IgD-negative memory B cell (primary cell): Measurements from ENCODE around the gene BTG2. TPM values are rescaled to one million over a fixed set of nuclear protein-coding genes. Genes with fewer than 3 reads are reported as not detected.

Experiments used
- H3K27ac Mint-ChIP-seq, 3 donors: one replicate each; pipeline ENCODE4 v1.8.0; 2020 to 2022; ENCODE audit warnings: mild to moderate bottlenecking in 3 of 3, mixed read lengths in 3 of 3, moderate library complexity in 1 of 3
- H3K27me3 Mint-ChIP-seq: one replicate; pipeline ENCODE4 v1.8.0; 2021; ENCODE audit warnings: mixed read lengths
- H3K36me3 Mint-ChIP-seq: one replicate; pipeline ENCODE4 v1.8.0; 2020; ENCODE audit warnings: mild to moderate bottlenecking, mixed read lengths
- H3K4me1 Mint-ChIP-seq, 3 donors: one replicate each; pipeline ENCODE4 v1.8.0; 2020 to 2022; ENCODE audit warnings: mixed read lengths in 3 of 3, mild to moderate bottlenecking in 1 of 3
- H3K4me3 Mint-ChIP-seq, 4 donors: one replicate each; pipeline ENCODE4 v1.8.0; 2020 to 2022; ENCODE audit warnings: mild to moderate bottlenecking in 4 of 4, mixed read lengths in 4 of 4, moderate library complexity in 3 of 4
- H3K9me3 Mint-ChIP-seq, 3 donors: one replicate each; pipeline ENCODE4 v1.8.0; 2020 to 2021; ENCODE audit warnings: mixed read lengths in 3 of 3, mild to moderate bottlenecking in 1 of 3
- polyA plus RNA-seq: library from polyadenylated mRNA; unstranded; fragments of 300-500 nt; fragmentation: Illumina TruSeq; gene quantifications from one replicate; pipeline ENCODE4 v1.2.3, GENCODE V29; 2021

Gene BTG2
- polyA plus RNA-seq, 1 donor from 2014 or later, result 202 TPM

DNA sequence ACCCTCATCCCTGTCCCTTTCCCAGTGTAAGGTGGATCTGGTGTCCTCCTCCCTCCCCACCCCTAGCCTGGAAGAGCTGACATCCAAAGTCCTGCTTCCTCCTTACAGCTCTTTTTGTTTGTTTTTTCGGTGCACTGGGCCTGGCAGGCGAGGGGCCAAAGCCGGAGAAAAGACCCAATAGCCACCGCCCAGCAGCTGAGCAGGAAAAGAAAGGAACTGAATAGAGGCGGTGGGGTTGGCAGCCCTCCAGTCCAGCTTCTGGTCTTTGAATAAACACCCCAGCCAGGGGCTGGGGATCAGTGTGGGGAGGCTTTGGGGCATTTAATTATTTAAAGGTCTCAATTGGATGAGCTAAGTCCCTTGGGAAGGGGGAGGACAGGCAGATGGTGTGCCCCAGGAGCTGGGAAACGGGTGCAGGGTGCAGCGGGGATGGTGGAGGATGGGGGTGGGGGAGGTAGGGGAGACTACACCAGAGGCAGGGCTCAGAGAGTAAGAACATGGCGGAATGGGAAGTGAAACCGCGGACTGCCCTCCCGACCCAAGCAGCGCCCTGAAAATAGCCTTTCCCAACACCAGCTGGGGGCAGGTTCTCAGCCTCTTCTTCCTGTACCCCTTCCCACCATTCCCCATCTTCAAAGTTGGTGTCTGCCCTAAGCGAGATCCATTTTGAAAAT lies 20.2 kb downstream of the BTG2 start:
- H3K27me3 Mint-ChIP-seq, result no peaks in the 10 kb centered on the region
- peak overlapping the region; percentile 65 to 92 (median 68) for H3K4me3 Mint-ChIP-seq
- H3K36me3 Mint-ChIP-seq, result no peaks in the 10 kb centered on the region
- H3K27ac Mint-ChIP-seq, result peak overlapping the region; percentile 87 to 99 (median 98)
- peaks cover 50 to 67% (median 61%) of the 10 kb centered on the region in 3 donors for H3K4me1 Mint-ChIP-seq
- H3K9me3 Mint-ChIP-seq, result no peaks in the 10 kb centered on the region

DNA sequence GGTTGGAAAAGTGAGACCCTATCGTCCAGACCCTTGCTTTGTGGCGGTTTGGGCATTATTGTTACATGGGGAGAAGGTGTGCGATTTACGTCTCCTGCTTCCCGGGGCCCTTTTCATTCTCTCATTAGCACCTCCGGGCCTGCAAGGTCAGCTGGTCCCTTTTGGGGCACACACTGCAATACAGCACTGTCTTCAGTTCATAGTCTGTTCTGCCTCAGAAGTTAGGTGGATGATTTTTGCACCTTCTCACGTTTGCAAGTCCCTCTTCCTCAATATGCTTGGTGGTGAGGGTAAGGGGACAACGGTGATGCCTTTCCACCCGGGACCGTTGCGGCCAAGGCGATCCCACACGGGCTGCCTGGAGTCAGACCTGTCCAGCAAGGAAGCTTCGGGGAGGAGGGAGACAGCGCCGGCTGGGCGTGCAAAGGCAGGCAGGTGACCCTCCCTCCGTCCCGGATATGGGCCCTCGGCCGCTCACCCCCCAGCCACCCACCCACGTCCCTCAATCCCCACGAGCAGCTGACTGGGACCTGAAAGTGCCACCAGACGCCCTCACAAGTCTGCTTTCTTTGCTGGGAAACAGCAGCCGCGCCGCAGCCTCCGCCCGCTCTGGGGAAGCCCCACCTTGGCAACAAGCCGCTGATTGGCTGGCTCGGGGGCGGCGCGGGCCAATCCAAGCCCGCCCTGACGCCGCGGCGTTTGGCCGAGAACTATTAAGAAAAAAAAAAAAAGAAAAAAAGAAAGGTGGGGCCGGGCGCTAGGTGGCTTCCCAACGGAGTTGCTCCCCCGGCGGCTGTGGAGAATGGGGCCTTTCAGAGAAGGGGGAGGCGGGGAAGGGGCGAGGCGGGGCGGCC lies 21.7 kb downstream of the BTG2 start:
- H3K4me3 Mint-ChIP-seq, result peak overlapping the region; percentile 65 to 92 (median 76)
- no peaks in the 10 kb centered on the region for H3K9me3 Mint-ChIP-seq
- H3K27ac Mint-ChIP-seq, result peak overlapping the region; percentile 87 to 99 (median 98)
- H3K36me3 Mint-ChIP-seq, result no peaks in the 10 kb centered on the region
- H3K27me3 Mint-ChIP-seq, result no peaks in the 10 kb centered on the region
- peaks cover 46 to 53% (median 48%) of the 10 kb centered on the region in 3 donors for H3K4me1 Mint-ChIP-seq

DNA sequence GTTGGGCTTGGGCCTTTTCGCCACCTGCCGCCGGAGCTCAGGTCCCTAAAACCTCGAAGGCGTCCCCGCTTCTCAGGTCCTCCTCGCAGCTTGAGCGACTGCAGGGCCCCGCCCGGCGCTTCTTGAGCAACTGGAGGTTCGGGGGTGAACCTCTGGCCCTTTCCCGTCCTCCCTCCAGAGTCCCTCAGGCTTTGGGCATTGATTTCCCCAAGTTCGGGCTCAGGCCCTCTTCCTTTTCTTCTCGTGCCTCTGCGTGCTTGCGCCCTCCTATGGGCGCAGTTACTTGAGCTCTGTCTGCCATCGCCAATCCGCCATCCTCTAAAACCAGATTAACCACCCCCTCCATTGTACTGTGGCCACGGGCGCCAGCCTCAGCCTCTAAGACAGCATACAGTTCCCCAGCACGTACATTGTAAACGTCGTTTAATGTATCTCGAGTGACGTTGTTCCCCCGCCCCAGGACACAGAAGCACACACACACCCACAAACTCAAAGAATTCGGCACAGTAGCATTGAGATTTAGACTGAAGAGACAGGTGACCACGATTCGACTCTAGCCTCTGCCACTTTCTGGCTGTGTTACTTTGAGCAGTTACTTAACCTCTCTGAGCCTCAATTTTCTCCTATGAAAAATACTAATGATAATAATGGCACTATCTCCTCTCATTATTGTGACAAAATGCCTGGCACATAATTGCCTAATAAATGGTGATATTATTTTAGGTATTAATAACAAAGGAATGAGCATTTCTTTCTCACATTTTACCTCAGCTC lies 22.6 kb downstream of the BTG2 start:
- no peaks in the 10 kb centered on the region for H3K36me3 Mint-ChIP-seq

DNA sequence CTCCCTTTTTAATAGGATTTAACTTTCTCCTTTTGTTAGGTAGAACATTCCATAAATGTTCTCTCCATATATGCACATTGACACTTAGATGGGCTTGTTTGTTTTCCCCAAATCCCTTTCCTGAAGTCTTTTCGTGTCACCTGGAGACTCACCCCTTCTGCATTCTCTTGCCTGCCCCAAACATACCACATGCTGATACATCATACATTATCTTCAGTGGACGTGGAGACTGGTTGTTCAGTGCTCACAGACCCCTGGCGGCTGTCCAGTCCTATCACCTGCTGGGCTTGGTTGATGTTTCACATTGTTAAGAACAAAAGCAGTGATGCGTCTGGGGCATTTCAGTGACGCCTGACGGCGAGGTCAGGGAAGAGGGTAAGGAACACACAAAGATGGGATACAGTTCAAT lies 23.4 kb downstream of the BTG2 start:
- Mint-ChIP-seq H3K36me3 (no peaks in the 10 kb centered on the region), H3K4me1 (peaks cover 31 to 36% (median 31%) of the 10 kb centered on the region in 3 donors), H3K9me3 (no peaks in the 10 kb centered on the region), H3K4me3 (peak overlapping the region in 2 of 4 donors; percentile 12 to 14), H3K27ac (peak overlapping the region; percentile 74 to 98 (median 87)), H3K27me3 (no peaks in the 10 kb centered on the region)

More for the DNA sequence above, 22.6 kb downstream of the BTG2 start:
- no peaks in the 10 kb centered on the region for H3K9me3 Mint-ChIP-seq
- no peaks in the 10 kb centered on the region for H3K27me3 Mint-ChIP-seq
- H3K27ac Mint-ChIP-seq, result peak overlapping the region; percentile 87 to 99 (median 98)
- peaks cover 39 to 45% (median 40%) of the 10 kb centered on the region in 3 donors for H3K4me1 Mint-ChIP-seq
- peak overlapping the region; percentile 65 to 92 (median 76) for H3K4me3 Mint-ChIP-seq

DNA sequence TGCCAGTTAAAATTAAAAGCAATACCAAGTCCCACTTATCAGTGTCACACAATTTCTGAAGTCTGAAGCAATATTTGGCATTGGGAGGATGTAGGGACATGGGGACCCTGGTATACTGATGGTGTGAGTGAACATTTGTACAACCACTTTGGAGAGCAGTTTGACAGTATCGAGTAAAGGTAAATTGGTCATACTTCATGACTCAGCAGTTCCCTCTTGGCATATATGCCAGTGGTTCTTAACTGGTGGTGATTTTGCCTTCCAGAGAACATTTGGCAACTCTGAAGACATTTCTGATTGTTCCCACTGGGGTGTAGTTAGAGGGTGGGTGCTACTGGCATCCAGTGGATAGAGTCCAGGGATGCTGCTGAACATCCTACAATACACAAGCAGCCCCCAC lies 25.9 kb downstream of the BTG2 start:
- no peaks in the 10 kb centered on the region for H3K27me3 Mint-ChIP-seq
- peaks cover 14 to 22% (median 19%) of the 10 kb centered on the region in 3 donors for H3K4me1 Mint-ChIP-seq
- no peaks in the 10 kb centered on the region for H3K9me3 Mint-ChIP-seq
- H3K4me3 Mint-ChIP-seq, result no peak overlapping the region
- H3K27ac Mint-ChIP-seq, result no peak overlapping the region
- H3K36me3 Mint-ChIP-seq, result no peaks in the 10 kb centered on the region

DNA sequence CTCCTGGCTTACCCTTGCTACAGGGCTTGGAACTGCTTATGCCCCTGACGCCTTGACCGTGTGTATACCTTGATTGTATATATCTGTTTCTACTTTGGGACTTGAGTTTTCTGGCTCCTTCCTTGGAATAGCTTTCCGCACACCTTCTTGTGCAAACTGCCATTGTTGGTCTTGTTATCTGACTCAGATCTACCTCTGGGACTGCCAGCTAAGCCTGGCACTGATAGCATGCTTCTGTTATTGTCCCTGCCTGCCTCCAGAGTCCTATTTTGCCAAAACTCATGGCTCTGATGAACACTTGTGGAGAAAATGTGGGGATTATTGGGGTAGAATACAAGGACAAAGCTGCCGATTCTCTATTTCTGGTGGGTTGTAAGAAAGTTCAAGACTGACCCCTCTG lies 30.2 kb downstream of the BTG2 start:
- Mint-ChIP-seq H3K4me1 (peaks cover 11 to 13% (median 12%) of the 10 kb centered on the region in 3 donors), H3K27me3 (peaks cover 2% of the 10 kb centered on the region), H3K36me3 (no peaks in the 10 kb centered on the region), H3K9me3 (no peaks in the 10 kb centered on the region), H3K27ac (no peak overlapping the region), H3K4me3 (no peak overlapping the region)

DNA sequence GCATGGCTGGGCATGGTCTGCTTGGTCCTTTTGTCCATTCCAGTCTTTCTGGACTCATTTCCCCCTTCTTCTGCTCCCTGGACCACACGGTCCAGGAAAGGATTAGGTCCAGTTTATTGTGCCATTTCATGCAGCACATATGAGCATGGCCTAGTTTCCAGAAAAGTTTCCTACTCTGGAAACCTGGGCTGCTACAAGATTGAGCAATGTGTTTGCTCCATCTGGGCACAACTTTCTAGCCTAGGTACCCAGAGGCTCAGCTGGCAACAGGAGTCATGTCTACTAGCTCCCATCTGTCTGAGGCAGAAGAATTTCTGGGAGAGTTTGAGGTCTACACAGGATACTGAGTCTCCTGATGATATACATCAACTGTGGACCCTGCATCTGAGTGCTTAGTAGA lies 30.8 kb downstream of the BTG2 start:
- H3K4me1 Mint-ChIP-seq, result peaks cover 11 to 13% (median 12%) of the 10 kb centered on the region in 3 donors
- peaks cover 8% of the 10 kb centered on the region for H3K27me3 Mint-ChIP-seq
- H3K27ac Mint-ChIP-seq, result no peak overlapping the region
- no peaks in the 10 kb centered on the region for H3K9me3 Mint-ChIP-seq
- no peak overlapping the region for H3K4me3 Mint-ChIP-seq
- H3K36me3 Mint-ChIP-seq, result no peaks in the 10 kb centered on the region

DNA sequence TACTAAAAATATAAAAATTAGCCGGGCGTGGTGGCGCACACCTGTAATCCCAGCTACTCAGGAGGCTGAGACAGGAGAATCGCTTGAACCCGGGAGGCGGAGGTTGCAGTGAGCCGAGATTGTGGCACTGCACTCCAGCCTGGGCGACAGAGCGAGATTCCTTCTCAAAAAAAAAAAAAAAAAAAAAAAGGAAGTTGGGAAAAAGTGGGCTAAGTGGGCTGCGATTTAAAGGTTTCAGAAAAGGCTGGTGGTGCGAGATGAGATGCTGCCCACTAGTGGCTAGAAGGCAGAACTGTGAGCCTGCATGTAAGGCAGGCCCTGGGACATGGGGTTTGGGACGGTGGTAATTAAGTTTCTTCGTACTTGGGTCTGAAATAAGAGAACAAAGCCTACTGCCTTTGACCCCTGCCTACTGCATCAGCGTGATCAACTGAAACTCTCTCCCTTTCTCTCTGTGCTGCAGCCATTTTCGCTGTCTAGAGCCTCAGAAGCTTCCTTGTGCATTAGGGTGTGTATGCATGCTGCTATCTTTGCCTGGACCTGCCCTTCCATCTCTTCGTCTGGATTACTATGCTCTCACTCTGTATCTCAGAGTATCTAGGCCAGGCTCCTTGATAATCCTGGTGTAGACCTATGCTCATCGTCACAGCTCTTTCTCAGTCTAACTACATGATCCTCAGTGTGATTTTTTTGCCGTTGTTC lies 33.2 kb downstream of the BTG2 start:
- Mint-ChIP-seq H3K4me3 (peak overlapping the region in 1 of 4 donors; percentile 77), H3K36me3 (no peaks in the 10 kb centered on the region), H3K27ac (peak overlapping the region in 1 of 3 donors; percentile 83), H3K9me3 (no peaks in the 10 kb centered on the region), H3K27me3 (peaks cover 18% of the 10 kb centered on the region), H3K4me1 (peaks cover 12 to 14% (median 13%) of the 10 kb centered on the region in 3 donors)

DNA sequence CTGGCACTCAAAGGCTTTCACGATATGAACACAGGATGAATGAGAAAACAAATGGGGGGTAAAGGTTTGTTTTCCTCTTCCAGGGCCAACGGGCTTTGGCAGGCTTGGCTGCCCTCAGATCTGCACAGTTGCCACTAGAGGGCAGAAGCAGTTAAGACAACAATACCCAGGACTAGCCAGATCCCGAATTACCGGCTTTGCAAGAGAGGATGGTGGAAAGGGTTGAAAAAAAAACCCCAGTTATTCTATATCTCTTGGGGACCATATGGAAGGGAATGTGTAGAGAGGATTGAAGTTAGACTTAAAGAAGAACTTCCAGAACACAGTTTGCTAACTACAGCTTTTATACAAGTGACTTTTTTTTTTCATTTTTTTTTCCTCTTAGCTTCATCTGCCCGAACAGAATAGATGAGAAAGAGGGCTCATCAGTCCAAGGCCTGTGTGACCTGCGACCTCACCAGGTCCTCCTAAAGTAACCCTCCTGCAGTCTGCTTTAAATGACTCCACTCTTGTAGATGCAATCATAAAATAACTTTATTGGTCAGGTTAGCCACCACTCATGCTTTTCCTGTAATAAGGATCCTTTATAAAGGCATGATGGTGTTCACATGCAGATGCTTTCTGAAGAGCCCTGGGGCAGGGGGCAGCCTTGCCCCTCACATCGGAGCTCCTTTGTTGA lies 34.9 kb downstream of the BTG2 start:
- Mint-ChIP-seq H3K27me3 (peaks cover 18% of the 10 kb centered on the region), H3K27ac (peak overlapping the region in 2 of 3 donors; percentile 20 to 39), H3K4me1 (peaks cover 12 to 14% (median 13%) of the 10 kb centered on the region in 3 donors), H3K9me3 (no peaks in the 10 kb centered on the region), H3K36me3 (no peaks in the 10 kb centered on the region), H3K4me3 (no peak overlapping the region)

DNA sequence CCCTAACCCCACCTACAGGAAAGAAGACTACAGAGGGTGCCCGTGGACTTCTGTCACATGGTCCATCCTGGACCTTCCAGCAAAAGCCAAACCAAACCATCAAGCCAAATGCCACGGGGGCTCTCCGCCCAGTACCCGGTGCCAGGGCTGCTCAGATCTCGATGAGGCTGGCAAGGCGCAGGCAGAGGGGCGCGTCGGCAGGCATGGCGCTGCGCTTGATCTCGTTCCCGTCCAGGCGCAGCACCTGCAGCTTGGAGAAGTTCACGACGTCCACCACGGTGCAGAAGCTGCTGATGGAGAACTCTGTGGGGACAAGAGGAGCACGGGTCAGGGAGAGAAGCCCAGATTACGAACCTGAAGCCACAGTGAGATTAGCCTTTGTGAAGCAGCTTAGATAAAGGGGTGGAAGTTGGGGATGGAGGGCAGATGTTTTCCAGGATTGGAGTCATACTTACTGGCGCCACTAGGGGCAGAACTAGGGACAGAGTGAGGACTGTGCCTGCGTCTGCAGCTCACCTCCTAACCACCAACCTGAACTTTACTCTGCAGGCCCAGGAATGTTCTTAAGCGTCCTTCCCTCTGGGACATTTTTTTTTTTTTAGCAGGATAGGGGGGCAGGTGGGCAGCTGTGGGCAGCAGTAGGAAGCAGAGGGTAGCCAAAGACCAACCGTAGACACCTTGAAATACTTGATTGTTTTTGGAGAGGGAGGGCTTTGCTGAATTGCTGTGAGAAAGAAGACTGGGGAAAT lies 37.0 kb downstream of the BTG2 start:
- peaks cover 33% of the 10 kb centered on the region for H3K27me3 Mint-ChIP-seq
- peak overlapping the region in 1 of 3 donors; percentile 1 for H3K27ac Mint-ChIP-seq

DNA sequence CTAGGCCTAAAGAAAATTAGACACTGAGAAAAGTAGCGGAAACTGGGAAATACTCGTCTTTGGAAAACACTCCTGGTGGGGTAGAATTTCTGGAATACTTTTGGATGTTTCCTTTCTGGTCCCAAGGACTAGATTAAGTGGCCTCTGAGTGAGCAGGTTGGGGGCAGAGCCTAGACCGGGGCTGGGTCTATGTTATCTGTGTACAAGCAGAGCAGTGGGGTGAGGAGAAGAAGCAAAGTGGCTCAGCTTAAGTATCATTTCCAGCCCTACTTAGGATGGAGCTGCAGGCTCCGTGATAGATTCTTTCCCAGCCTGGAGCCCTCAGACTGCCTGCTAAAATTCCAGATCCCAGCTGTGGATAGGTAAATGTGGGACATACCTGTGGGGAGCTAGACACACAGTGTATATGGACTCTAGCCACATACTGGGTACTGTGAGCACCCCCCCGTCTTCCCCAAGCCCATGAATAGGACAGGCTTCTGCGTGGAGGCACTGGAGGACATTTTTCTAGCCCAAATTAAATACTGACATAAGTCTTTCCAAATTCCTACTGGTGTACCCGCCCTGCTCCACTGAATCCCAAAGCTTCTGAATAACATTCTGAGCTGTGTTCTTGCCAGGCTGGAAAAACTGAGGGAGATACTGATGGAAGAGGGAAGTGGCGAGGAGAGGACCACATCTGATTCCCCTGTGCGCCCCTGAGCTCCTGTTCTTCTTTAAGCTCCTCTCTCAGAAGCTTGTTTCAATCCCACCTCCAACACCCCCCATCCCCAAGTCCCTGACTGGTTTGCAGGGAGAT lies 38.8 kb downstream of the BTG2 start:
- peaks cover 5 to 12% (median 8%) of the 10 kb centered on the region in 3 donors for H3K4me1 Mint-ChIP-seq
- H3K36me3 Mint-ChIP-seq, result no peaks in the 10 kb centered on the region
- no peaks in the 10 kb centered on the region for H3K9me3 Mint-ChIP-seq
- no peak overlapping the region for H3K4me3 Mint-ChIP-seq
- H3K27ac Mint-ChIP-seq, result no peak overlapping the region
- peaks cover 38% of the 10 kb centered on the region for H3K27me3 Mint-ChIP-seq

More for the DNA sequence above, 37.0 kb downstream of the BTG2 start:
- H3K9me3 Mint-ChIP-seq, result no peaks in the 10 kb centered on the region
- H3K36me3 Mint-ChIP-seq, result no peaks in the 10 kb centered on the region
- H3K4me3 Mint-ChIP-seq, result peak overlapping the region in 2 of 4 donors; percentile 52 to 83
- H3K4me1 Mint-ChIP-seq, result peaks cover 8 to 12% (median 10%) of the 10 kb centered on the region in 3 donors

DNA sequence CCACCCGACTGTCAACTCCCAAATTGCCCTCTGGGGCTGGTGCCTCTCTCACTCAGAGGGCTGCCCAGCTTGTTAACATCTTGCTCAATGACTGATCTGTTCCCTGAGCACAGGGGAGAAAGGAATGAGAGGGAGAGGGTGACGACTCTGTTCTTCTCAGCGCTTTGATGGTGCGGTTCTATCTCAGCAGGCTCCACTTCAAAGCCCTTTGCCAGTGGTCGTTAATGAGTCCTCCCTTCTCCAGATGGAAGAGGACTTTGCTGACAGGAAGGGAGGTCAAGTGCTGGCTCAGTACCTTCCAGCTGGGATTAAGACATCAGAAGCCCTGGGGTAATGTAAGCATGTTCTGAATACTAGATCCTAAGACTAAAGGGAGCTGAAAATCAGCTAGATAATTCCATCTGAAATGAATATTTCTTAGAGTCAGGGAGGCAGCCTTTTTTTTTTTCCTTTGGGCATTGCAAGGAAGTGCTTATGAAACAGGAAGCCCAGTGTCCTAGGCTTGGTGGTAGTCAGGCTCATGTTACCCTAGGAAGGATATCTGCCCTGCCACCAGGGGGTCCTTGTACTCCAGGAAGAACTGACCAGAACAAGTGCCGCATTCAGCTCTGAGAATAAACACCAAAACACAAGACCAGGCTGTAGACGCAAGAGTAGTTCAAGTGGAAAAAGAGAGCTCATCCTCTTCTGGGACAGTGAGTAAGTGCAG lies 40.9 kb downstream of the BTG2 start:
- Mint-ChIP-seq H3K4me3 (no peak overlapping the region), H3K27ac (no peak overlapping the region), H3K9me3 (no peaks in the 10 kb centered on the region), H3K36me3 (no peaks in the 10 kb centered on the region), H3K4me1 (peaks cover 3 to 5% (median 4%) of the 10 kb centered on the region in 3 donors), H3K27me3 (peaks cover 32% of the 10 kb centered on the region)
